A673 (cell line): ENCODE data around the gene EXOC3L1. TPM values are rescaled to one million over a fixed set of nuclear protein-coding genes. Genes with fewer than 3 reads are reported as not detected.

Source experiments
- BruUV-seq: library from RNA; stranded (reverse); fragments of 400-500 nt; replicated peaks from 2 replicates; lab custom pipeline; 2021; lab: Mats Ljungman, UMichigan
- CTCF ChIA-PET: fragments of 300-600 bp; sonication (Branson Sonifier 250); formaldehyde crosslinking; loops from one replicate; lab custom pipeline; 2022; ENCODE audit warnings: antibody characterized with exemption; lab: Charles Lee
- POLR2A ChIA-PET: fragments of 300-600 bp; sonication (Branson Sonifier 250); formaldehyde crosslinking; loops from one replicate; lab custom pipeline; 2022; ENCODE audit warnings: antibody characterized with exemption; ENCODE audit not compliant: low non-redundant PET; lab: Charles Lee
- DNase-seq: peaks from one replicate; pipeline ENCODE4 v3.0.0-alpha.2; 2015; ENCODE audit warnings: low spot score
- H3K27ac ChIP-seq: fragments of 200-600 bp; sonication (generic); 2 replicates; pipeline ENCODE4 v1.5.1; 2016; ENCODE audit warnings: mixed run types, low read depth, mild to moderate bottlenecking, mixed read lengths, antibody characterized with exemption, low read length; ENCODE audit not compliant: poor library complexity, severe bottlenecking
- H3K27me3 ChIP-seq: fragments of 200-600 bp; sonication (generic); replicated peaks from 2 replicates; pipeline ENCODE4 v1.6.1; 2017; ENCODE audit warnings: mixed run types, low read depth, mild to moderate bottlenecking, mixed read lengths, antibody characterized with exemption, low read length; ENCODE audit not compliant: insufficient read depth, poor library complexity
- H3K36me3 ChIP-seq: fragments of 200-600 bp; sonication (generic); 2 replicates; pipeline ENCODE4 v1.6.1; 2016; ENCODE audit warnings: mixed run types, mild to moderate bottlenecking, mixed read lengths, antibody characterized with exemption, low read length; ENCODE audit not compliant: insufficient read depth, poor library complexity, severe bottlenecking
- H3K4me1 ChIP-seq: fragments of 200-600 bp; sonication (generic); 2 replicates; pipeline ENCODE4 v1.6.1; 2017; ENCODE audit warnings: mixed run types, mild to moderate bottlenecking, mixed read lengths, antibody characterized with exemption, low read length; ENCODE audit not compliant: insufficient read depth, poor library complexity, severe bottlenecking
- H3K4me3 ChIP-seq: fragments of 200-600 bp; sonication (generic); 2 replicates; pipeline ENCODE4 v1.5.1; 2016; ENCODE audit warnings: low read depth, mixed run types, mild to moderate bottlenecking, mixed read lengths, low read length; ENCODE audit not compliant: poor library complexity, severe bottlenecking
- H3K9me3 ChIP-seq: fragments of 200-600 bp; sonication (generic); 2 replicates; pipeline ENCODE4 v1.6.1; 2016; ENCODE audit warnings: mixed run types, low read depth, mild to moderate bottlenecking, mixed read lengths, antibody characterized with exemption, low read length; ENCODE audit not compliant: poor library complexity, severe bottlenecking
- EZH2 ChIP-seq: fragments of 200-600 bp; sonication (generic); IDR thresholded peaks from 2 replicates; pipeline ENCODE4 v1.6.1; 2017; ENCODE audit warnings: borderline replicate concordance, low read depth, mild to moderate bottlenecking, mixed read lengths, antibody characterized with exemption, low read length; ENCODE audit not compliant: poor library complexity, severe bottlenecking
- intact Hi-C: fragments of 100-400 bp; cut with micrococcal nuclease; formaldehyde crosslinking; loops from one replicate; pipeline ENCODE4 v1.10.0; 2022; ENCODE audit not compliant: unreplicated experiment
- total RNA-seq: library from RNA; stranded (reverse); gene quantifications from 2 replicates; pipeline ENCODE4 v1.2.3, GENCODE V29; 2021
- TF ChIP-seq, protein P1 (sequence below): fragments of 300-800, 200-600 bp; sonication (generic); conservative IDR thresholded peaks from 2 replicates; pipeline ENCODE4 v1.5.1; 2017; ENCODE audit warnings: low read depth, mild to moderate bottlenecking, antibody characterized with exemption, low read length, moderate library complexity, mixed read lengths

The EXOC3L1 gene
- total RNA-seq, 1 experiment from 2014 or later: 0.32 TPM

GRCh38 chr16:67226295-67226803 is 36.4 kb upstream of the EXOC3L1 start:
- CTCF ChIA-PET: interaction anchor here (0.6 to 1.4 kb wide), 2 partner anchors 24 to 208 kb away, joined by 3 to 4 read pairs; no protein-coding TSS in a partner anchor
- H3K9me3 ChIP-seq: no peaks in the 10 kb centered on the region
- POLR2A ChIA-PET: interaction anchor here (0.6 kb wide), 1 partner anchor 53 kb away, joined by 3 read pairs; no protein-coding TSS in a partner anchor
- peaks cover 17% of the 10 kb centered on the region for H3K4me1 ChIP-seq
- intact Hi-C loops: loop anchor here (2.0 kb wide), 1 partner anchor 66 kb away; no protein-coding TSS in a partner anchor
- H3K4me3 ChIP-seq: peak overlapping the region; percentile 89
- DNase-seq: no peak
- peak overlapping the region; percentile 60 for H3K27ac ChIP-seq
- H3K27me3 ChIP-seq: no peaks in the 10 kb centered on the region
- peaks cover 33% of the 10 kb centered on the region for H3K36me3 ChIP-seq
- TSS peak; percentile 35 for BruUV-seq
- TF ChIP-seq EZH2: no peak
- TF ChIP-seq, protein P1, sequence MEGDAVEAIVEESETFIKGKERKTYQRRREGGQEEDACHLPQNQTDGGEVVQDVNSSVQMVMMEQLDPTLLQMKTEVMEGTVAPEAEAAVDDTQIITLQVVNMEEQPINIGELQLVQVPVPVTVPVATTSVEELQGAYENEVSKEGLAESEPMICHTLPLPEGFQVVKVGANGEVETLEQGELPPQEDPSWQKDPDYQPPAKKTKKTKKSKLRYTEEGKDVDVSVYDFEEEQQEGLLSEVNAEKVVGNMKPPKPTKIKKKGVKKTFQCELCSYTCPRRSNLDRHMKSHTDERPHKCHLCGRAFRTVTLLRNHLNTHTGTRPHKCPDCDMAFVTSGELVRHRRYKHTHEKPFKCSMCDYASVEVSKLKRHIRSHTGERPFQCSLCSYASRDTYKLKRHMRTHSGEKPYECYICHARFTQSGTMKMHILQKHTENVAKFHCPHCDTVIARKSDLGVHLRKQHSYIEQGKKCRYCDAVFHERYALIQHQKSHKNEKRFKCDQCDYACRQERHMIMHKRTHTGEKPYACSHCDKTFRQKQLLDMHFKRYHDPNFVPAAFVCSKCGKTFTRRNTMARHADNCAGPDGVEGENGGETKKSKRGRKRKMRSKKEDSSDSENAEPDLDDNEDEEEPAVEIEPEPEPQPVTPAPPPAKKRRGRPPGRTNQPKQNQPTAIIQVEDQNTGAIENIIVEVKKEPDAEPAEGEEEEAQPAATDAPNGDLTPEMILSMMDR: no peak

DNA sequence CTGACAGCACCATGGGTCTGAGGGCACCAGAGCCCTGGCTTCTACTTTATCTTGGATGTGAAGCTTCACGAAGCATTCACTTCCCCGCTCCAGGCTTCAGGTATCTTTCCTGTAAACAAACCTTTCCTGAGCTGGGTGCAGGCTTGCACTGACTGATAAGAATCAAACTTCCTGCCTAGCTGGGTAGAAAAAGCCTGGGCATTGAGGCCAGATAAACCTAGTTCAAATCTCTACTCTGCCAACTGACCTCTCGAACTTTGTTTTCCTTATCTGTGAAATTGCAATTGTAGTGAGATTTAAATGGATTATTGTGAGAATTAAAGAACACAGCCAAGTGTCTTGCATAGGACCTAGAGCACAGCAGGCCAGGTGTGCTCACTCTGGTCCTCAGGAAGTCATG is 34.1 kb upstream of the EXOC3L1 start:
- no peaks in the 10 kb centered on the region for H3K9me3 ChIP-seq
- no peak for TF ChIP-seq EZH2
- TF ChIP-seq, protein P1: no peak
- H3K4me1 ChIP-seq: peaks cover 17% of the 10 kb centered on the region
- ChIA-PET CTCF (no interaction called here), POLR2A (no interaction called here)
- no TSS peak for BruUV-seq
- intact Hi-C loops: no loop called here
- no peak overlapping the region for H3K27ac ChIP-seq
- H3K27me3 ChIP-seq: no peaks in the 10 kb centered on the region
- H3K4me3 ChIP-seq: no peak overlapping the region
- H3K36me3 ChIP-seq: peaks cover 9% of the 10 kb centered on the region
- no peak for DNase-seq

DNA sequence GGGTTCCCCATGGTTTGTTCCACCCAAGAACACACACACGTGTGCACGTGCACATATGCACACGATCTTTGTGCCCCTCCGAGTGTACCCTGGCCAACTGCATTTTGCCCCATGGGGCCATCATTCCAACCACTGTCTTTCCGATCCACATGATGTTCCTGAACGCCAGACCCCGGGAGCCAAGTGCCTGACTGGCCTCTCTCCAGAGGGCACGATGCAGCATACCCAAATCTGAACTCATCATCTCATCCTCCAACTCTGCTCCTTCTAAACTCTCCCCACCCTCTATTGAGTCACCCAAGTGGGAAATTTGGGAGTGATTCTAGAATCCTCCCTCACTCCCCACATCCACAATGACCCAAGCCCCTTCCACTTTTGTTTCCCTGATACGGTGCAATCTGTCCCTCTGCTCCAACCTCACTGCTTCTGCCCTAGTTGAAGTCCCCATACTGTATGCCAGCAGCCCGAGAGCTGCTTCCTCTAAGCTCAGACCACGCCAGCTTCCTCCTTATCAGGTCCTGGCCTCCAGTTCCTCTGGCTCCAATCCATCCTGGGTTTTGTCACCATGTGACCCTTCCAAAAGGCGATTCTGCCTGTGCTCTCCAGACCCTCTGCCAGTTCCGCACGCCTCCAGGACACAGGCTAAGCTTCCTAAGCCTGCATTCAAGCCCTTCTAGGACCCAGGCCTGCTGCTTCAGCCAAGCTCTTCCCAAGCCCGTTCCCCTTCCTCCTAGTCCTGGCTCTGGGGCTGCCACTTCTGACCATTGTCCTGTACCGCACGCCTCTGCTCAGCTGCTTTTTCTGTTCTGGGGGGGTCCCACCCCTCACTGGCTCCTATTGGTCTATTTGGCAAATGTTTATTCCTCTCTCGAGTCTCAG is 26.9 kb upstream of the EXOC3L1 start:
- no peak overlapping the region for H3K27ac ChIP-seq
- no peak for DNase-seq
- H3K4me1 ChIP-seq: no peaks in the 10 kb centered on the region
- no TSS peak for BruUV-seq
- TF ChIP-seq, protein P1: no peak
- TF ChIP-seq EZH2: no peak
- no peaks in the 10 kb centered on the region for H3K27me3 ChIP-seq
- ChIA-PET CTCF (no interaction called here), POLR2A (no interaction called here)
- no peak overlapping the region for H3K4me3 ChIP-seq
- intact Hi-C loops: no loop called here
- no peaks in the 10 kb centered on the region for H3K9me3 ChIP-seq
- no peaks in the 10 kb centered on the region for H3K36me3 ChIP-seq
